Kidney (tissue), 14 donors: ENCODE results near the gene NRCAM. TPM values are rescaled to one million over a fixed set of nuclear protein-coding genes. Genes with fewer than 3 reads are reported as not detected.
"Not testable (repeated sequence)": the region's sequence is repeated elsewhere in the genome, so short reads cannot be mapped to it uniquely, and the experiment has no call there.

Source experiments
- DNase-seq, 5 donors: peaks; one replicate each; pipeline ENCODE4 v3.0.0-alpha.2; 2013 to 2020
- FAIRE-seq: peaks from 2 replicates; lab custom pipeline; 2012; peaks lifted over from hg19 to GRCh38; lab: Jason Lieb, UNC
- H3K27ac ChIP-seq, 2 donors: one replicate each; pipeline ENCODE4 v1.7.0; 2013; ENCODE audit warnings: low read depth in 2 of 2, low read length in 2 of 2, inconsistent platforms in 1 of 2
- H3K27me3 ChIP-seq: one replicate; pipeline ENCODE4 v1.7.1; 2013; ENCODE audit warnings: low read length, inconsistent platforms; ENCODE audit not compliant: control insufficient read depth, insufficient read depth
- H3K36me3 ChIP-seq, 3 donors: one replicate each; pipeline versions ENCODE4 v1.7.0 to v1.7.1; 2013; ENCODE audit warnings: low read length in 3 of 3, control low read depth in 1 of 3, inconsistent platforms in 1 of 3; ENCODE audit not compliant: insufficient read depth in 3 of 3, control insufficient read depth in 2 of 3
- H3K4me1 ChIP-seq, 3 donors: one replicate each; pipeline versions ENCODE4 v1.7.0 to v1.7.1; 2013; ENCODE audit warnings: low read length in 3 of 3, inconsistent platforms in 1 of 3, low read depth in 1 of 3; ENCODE audit not compliant: control insufficient read depth in 2 of 3, insufficient read depth in 2 of 3
- H3K4me3 ChIP-seq, 3 donors: one replicate each; pipeline versions ENCODE4 v1.7.0 to v1.8.1; 2013; ENCODE audit warnings: low read length in 3 of 3, control low read depth in 1 of 3, inconsistent platforms in 1 of 3
- H3K9ac ChIP-seq, 3 donors: one replicate each; pipeline versions ENCODE4 v1.7.0 to v1.7.1; 2013; ENCODE audit warnings: low read length in 3 of 3, control low read depth in 1 of 3, inconsistent platforms in 1 of 3
- H3K9me3 ChIP-seq, 3 donors: one replicate each; pipeline versions ENCODE4 v1.7.0 to v1.7.1; 2013; ENCODE audit warnings: low read length in 3 of 3, control low read depth in 1 of 3, inconsistent platforms in 1 of 3; ENCODE audit not compliant: control insufficient read depth in 2 of 3, insufficient read depth in 1 of 3
- CTCF ChIP-seq: IDR thresholded peaks from 3 replicates; pipeline ENCODE4 v1.5.1; 2012; ENCODE audit warnings: mild to moderate bottlenecking, moderate library complexity, borderline replicate concordance; ENCODE audit not compliant: insufficient read depth; ENCODE audit errors: extremely low read depth
- intact Hi-C: fragments of 100-400 bp; cut with DNase I; formaldehyde crosslinking; loops from one replicate; pipeline ENCODE4 v1.11.1; 2022
- polyA plus RNA-seq: library from polyadenylated mRNA; stranded (reverse); fragments of 350-450 nt; fragmentation: Illumina TruSeq; extraction: RNeasy Lipid Tissue Mini Kit (QIAGEN cat#74804); gene quantifications from one replicate; pipeline ENCODE4 v1.2.3, GENCODE V29; 2014; ENCODE audit warnings: low read depth, low replicate concordance; ENCODE audit not compliant: insufficient read depth
- total RNA-seq: library from RNA; stranded (reverse); fragmentation: NEBNext Ultra II Directional; extraction: Animal tissue kit (Norgen Biotek cat#: 25700); gene quantifications from one replicate; pipeline ENCODE4 v1.2.1, GENCODE V29; 2021
- donor health status: control.
- donor health status: control.
- donor health status: control.
- donor health status: control.
- donor health status: control.
- donor health status: DM: yes; HTN: yes; CAD: no.
- donor health status: Normal renal cell carcinoma (clear cell type).

The NRCAM gene
- total and polyA plus RNA-seq, 2 donors from 2014 or later: 16.8 to 20.6 TPM

GRCh38 chr7:108468246-108468645 is 12.0 kb upstream of the NRCAM start:
- Histone ChIP-seq H3K36me3 (no peaks in the 10 kb centered on the region), H3K4me1 (no peaks in the 10 kb centered on the region), H3K9me3 (no peaks in the 10 kb centered on the region), H3K27ac (no peak overlapping the region), H3K4me3 (no peak overlapping the region), H3K27me3 (no peaks in the 10 kb centered on the region), H3K9ac (no peak overlapping the region)
- intact Hi-C loops: loop anchor here (10.0 kb wide), 1 partner anchor 283 kb away; no protein-coding TSS in a partner anchor
- TF ChIP-seq CTCF: no peak
- FAIRE-seq (no peak), DNase-seq (no peak)

- Histone ChIP-seq H3K9ac (no peak overlapping the region), H3K36me3 (no peaks in the 10 kb centered on the region), H3K4me3 (no peak overlapping the region), H3K27me3 (no peaks in the 10 kb centered on the region), H3K9me3 (no peaks in the 10 kb centered on the region), H3K4me1 (no peaks in the 10 kb centered on the region), H3K27ac (no peak overlapping the region)
- FAIRE-seq (no peak), DNase-seq (no peak)
- no peak for TF ChIP-seq CTCF
- intact Hi-C loops: loop anchor here (10.0 kb wide), 1 partner anchor 283 kb away; no protein-coding TSS in a partner anchor
These were observed 11.2 kb upstream of the NRCAM start for GRCh38 chr7:108467391-108467790.

- not testable (repeated sequence) for H3K9me3 ChIP-seq, H3K4me1 ChIP-seq, H3K36me3 ChIP-seq, H3K27me3 ChIP-seq, H3K9ac ChIP-seq, H3K27ac ChIP-seq, H3K4me3 ChIP-seq, FAIRE-seq, DNase-seq
- intact Hi-C loops: loop anchor here (10.0 kb wide), 1 partner anchor 282 kb away; no protein-coding TSS in a partner anchor
These were observed 10.1 kb upstream of the NRCAM start for GRCh38 chr7:108466322-108466721.

- FAIRE-seq (no peak), DNase-seq (no peak)
- intact Hi-C loops: loop anchor here (10.0 kb wide), 1 partner anchor 280 kb away; no protein-coding TSS in a partner anchor
- Histone ChIP-seq H3K36me3 (no peaks in the 10 kb centered on the region), H3K9me3 (no peaks in the 10 kb centered on the region), H3K27ac (no peak overlapping the region), H3K27me3 (no peaks in the 10 kb centered on the region), H3K9ac (no peak overlapping the region), H3K4me1 (peaks cover 0 to 3% (median 0%) of the 10 kb centered on the region in 3 donors), H3K4me3 (no peak overlapping the region)
- TF ChIP-seq CTCF: no peak
These were observed 8.5 kb upstream of the NRCAM start for GRCh38 chr7:108464743-108465142.
